Mesendoderm (in vitro differentiated cells): ENCODE data around the gene SCN4A. TPM values are rescaled to one million over a fixed set of nuclear protein-coding genes. Genes with fewer than 3 reads are reported as not detected.
A peak's percentile ranks its signal among the peaks of the same experiment; 100 is the strongest.
"Not testable (repeated sequence)": the region's sequence is repeated elsewhere in the genome, so short reads cannot be mapped to it uniquely, and the experiment has no call there.

Experiments used
- DNase-seq: peaks from one replicate; pipeline ENCODE4 v3.0.0; 2013
- H2AK5ac ChIP-seq: 2 replicates; pipeline ENCODE4 v1.6.1; 2013; ENCODE audit warnings: low read length, inconsistent platforms
- H2BK120ac ChIP-seq: 2 replicates; pipeline ENCODE4 v1.6.1; 2013; ENCODE audit warnings: low read depth, mild to moderate bottlenecking, low read length, moderate library complexity, mixed read lengths
- H2BK15ac ChIP-seq: replicated peaks from 2 replicates; pipeline ENCODE4 v1.6.1; 2013; ENCODE audit warnings: low read depth, mild to moderate bottlenecking, moderate library complexity
- H2BK5ac ChIP-seq: 2 replicates; pipeline ENCODE4 v1.6.1; 2013; ENCODE audit warnings: low read length, inconsistent platforms
- H3K18ac ChIP-seq: 2 replicates; pipeline ENCODE4 v1.6.1; 2013; ENCODE audit warnings: mild to moderate bottlenecking, low read length, mixed read lengths
- H3K23ac ChIP-seq: one replicate; pipeline ENCODE4 v1.6.1; 2013; ENCODE audit warnings: low read length
- H3K27ac ChIP-seq: 2 replicates; pipeline ENCODE4 v1.5.1; 2013; ENCODE audit warnings: low read depth, mild to moderate bottlenecking, inconsistent platforms, low read length, moderate library complexity
- H3K27me3 ChIP-seq: 2 replicates; pipeline ENCODE4 v1.6.1; 2013; ENCODE audit warnings: low read length, control low read depth, mild to moderate bottlenecking, inconsistent platforms; ENCODE audit not compliant: insufficient read depth, poor library complexity
- H3K36me3 ChIP-seq: 2 replicates; pipeline ENCODE4 v1.6.1; 2013; ENCODE audit warnings: low read length, inconsistent platforms; ENCODE audit not compliant: control insufficient read depth, insufficient read depth
- H3K4ac ChIP-seq: one replicate; pipeline ENCODE4 v1.6.1; 2013; ENCODE audit warnings: low read depth, mild to moderate bottlenecking, low read length, moderate library complexity
- H3K4me1 ChIP-seq: 2 replicates; pipeline ENCODE4 v1.6.1; 2013; ENCODE audit warnings: low read depth, low read length, inconsistent platforms; ENCODE audit not compliant: control insufficient read depth
- H3K4me2 ChIP-seq: 2 replicates; pipeline ENCODE4 v1.6.1; 2013; ENCODE audit warnings: low read length
- H3K4me3 ChIP-seq: 2 replicates; pipeline ENCODE4 v1.5.1; 2013; ENCODE audit warnings: mild to moderate bottlenecking, low read length
- H3K56ac ChIP-seq: one replicate; pipeline ENCODE4 v1.6.1; 2013; ENCODE audit warnings: low read length
- H3K79me1 ChIP-seq: 2 replicates; pipeline ENCODE4 v1.6.1; 2013; ENCODE audit warnings: low read length, inconsistent platforms
- H3K79me2 ChIP-seq: 2 replicates; pipeline ENCODE4 v1.6.1; 2013; ENCODE audit warnings: mild to moderate bottlenecking, low read length; ENCODE audit not compliant: control insufficient read depth, insufficient read depth
- H3K9ac ChIP-seq: 2 replicates; pipeline ENCODE4 v1.6.1; 2013; ENCODE audit warnings: low read length, inconsistent platforms
- H4K5ac ChIP-seq: one replicate; pipeline ENCODE4 v1.6.1; 2013; ENCODE audit warnings: low read length
- H4K8ac ChIP-seq: one replicate; pipeline ENCODE4 v1.6.1; 2013; ENCODE audit warnings: low read depth, mild to moderate bottlenecking, control low read depth, low read length, moderate library complexity
- WGBS: extraction: QIAGEN DNeasy Blood & Tissue Kit; methylation state at CpG from one replicate; pipeline ENCODE4 v1.1.7; 2013; ENCODE audit warnings: low lambda C conversion rate, missing lambda C conversion rate; ENCODE audit not compliant: insufficient coverage; ENCODE audit errors: extremely low coverage; 5-methylcytosine and 5-hydroxymethylcytosine counted together
- polyA plus RNA-seq, 2 experiments: library from polyadenylated mRNA; stranded (reverse); fragments of 200-250 nt; gene quantifications; one replicate each; pipeline ENCODE4 v1.2.3, GENCODE V29; 2013

SCN4A gene
- 1.4 TPM for polyA plus RNA-seq (2013, experiment 1 of 2)
- polyA plus RNA-seq (2013, experiment 2 of 2), result 1.6 TPM

DNA sequence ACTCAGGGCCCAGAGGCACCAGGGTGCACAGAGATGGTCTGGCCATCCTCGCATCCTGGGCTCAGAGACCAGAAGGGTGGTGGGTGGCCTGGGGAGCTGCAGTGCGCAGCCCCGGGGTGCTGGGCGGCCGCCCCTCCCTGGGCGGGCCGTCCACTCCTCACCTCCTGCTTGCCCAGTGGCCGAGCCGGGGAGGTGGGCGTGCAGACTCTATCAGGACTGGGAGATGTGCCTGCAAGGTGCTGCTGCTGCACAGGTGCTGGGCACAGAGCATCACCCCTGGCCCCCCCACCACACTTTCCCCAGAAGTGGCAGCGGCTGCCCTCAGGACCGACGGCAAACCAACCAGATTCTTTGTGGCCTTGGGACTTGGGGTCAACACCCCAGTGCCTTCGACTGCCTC lies at the start of gene SCN4A:
SCN4A (minus strand) TSS at position 123 of the 400 bp plus-strand sequence; CDS start at position 46, 77 bp downstream.
- no peaks in the 10 kb centered on the region for H3K79me2 ChIP-seq
- no peak within 1 kb of the TSS for H3K9ac ChIP-seq
- H3K36me3 ChIP-seq, result no peaks in the 10 kb centered on the region
- H3K4me1 ChIP-seq, result no peaks in the 10 kb centered on the region
- no peak within 1 kb of the TSS for H3K27ac ChIP-seq
- H3K18ac ChIP-seq, result no peak within 1 kb of the TSS
- no peak within 1 kb of the TSS for H4K8ac ChIP-seq
- no peak within 1 kb of the TSS for H3K23ac ChIP-seq
- no peaks in the 10 kb centered on the region for H3K79me1 ChIP-seq
- DNase-seq, result no peak
- H2AK5ac ChIP-seq, result no peak within 1 kb of the TSS
- no peak within 1 kb of the TSS for H2BK15ac ChIP-seq
- no peak within 1 kb of the TSS for H2BK120ac ChIP-seq
- no CpG with 5 or more reads among the region's 14 CpGs for WGBS
- H3K4me2 ChIP-seq, result no peak within 1 kb of the TSS
- no peak within 1 kb of the TSS for H2BK5ac ChIP-seq
- no peak within 1 kb of the TSS for H3K56ac ChIP-seq
- no peak within 1 kb of the TSS for H3K4me3 ChIP-seq
- no peaks in the 10 kb centered on the region for H3K27me3 ChIP-seq
- H3K4ac ChIP-seq, result no peak within 1 kb of the TSS
- no peak within 1 kb of the TSS for H4K5ac ChIP-seq

DNA sequence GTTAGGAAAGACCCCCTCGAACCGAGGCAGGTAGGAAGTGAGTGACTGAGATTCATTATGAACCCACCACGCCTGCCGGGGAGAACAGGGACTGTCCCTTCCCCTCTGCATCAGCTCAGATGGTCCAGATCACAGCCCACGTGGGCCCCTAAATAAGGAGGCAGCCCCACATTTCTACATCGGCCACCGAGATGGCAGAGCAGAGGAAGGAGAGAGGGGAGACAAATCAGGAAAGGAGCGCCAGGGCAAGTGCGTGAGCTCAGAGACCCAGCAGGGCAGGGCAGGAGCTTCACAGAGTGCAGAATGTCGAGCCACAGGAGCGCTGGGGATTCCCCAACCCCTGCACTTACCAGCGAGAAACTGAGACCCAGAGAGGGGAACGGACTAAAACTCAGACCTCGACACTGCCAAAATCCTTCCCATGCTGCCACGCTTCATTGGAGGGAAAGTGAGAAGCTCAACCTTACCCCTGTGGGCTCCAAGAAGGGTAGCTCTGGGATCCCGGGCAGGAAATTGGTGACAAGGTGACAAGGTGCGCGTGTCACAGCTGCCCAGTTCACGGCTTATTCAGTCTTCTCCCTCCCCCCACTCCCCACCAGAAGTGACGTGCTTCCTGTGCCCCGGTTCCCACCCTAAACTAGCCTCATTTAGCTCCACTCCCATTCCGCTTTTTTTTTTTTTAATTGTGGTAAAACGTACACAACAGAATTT lies 47.5 kb upstream of the SCN4A start, which contains the start of gene ICAM2:
ICAM2 (minus strand) TSS at position 578 of the 711 bp plus-strand sequence. CDS start 13,942 bp downstream, outside the sequence.
- H3K4me3 ChIP-seq, result no peak within 1 kb of the TSS
- no peak for DNase-seq
- H3K4ac ChIP-seq, result no peak within 1 kb of the TSS

DNA sequence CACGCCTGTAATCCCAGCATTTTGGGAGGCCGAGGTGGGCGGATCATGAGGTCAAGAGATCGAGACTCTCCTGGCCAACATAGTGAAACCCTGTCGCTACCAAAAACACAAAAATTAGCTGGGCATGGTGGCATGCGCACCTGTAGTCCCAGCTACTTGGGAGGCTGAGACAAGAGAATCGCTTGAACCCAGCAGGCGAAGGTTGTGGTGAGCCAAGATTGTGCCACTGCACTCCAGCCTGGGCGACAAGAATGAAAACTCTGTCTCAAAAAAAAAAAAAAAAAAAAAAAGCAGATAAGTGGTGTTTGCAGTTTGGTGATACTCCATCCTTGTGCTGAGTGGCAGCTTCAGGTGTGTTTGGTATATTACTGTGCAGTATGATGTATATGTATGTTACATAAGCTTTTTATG lies 46.8 kb upstream of the SCN4A start:
- not testable (repeated sequence) for H3K79me2 ChIP-seq, H3K79me1 ChIP-seq, H3K4me3 ChIP-seq, H4K5ac ChIP-seq, H3K36me3 ChIP-seq, H3K27ac ChIP-seq, DNase-seq, H2BK15ac ChIP-seq, H3K23ac ChIP-seq, H2AK5ac ChIP-seq, H3K4me2 ChIP-seq, H3K56ac ChIP-seq, H3K9ac ChIP-seq, H2BK120ac ChIP-seq, H3K4me1 ChIP-seq, H3K18ac ChIP-seq, H4K8ac ChIP-seq, H3K27me3 ChIP-seq, H3K4ac ChIP-seq, H2BK5ac ChIP-seq
- WGBS, result no CpG with 5 or more reads among the region's 9 CpGs

More for the DNA sequence above, 47.5 kb upstream of the SCN4A start, which contains the start of gene ICAM2:
- no peak within 1 kb of the TSS for H2BK5ac ChIP-seq
- no peak within 1 kb of the TSS for H4K5ac ChIP-seq
- no peak within 1 kb of the TSS for H2BK120ac ChIP-seq
- no peaks in the 10 kb centered on the region for H3K36me3 ChIP-seq
- no peak within 1 kb of the TSS for H3K27ac ChIP-seq
- H3K79me1 ChIP-seq, result no peaks in the 10 kb centered on the region
- no peak within 1 kb of the TSS for H3K23ac ChIP-seq
- H2BK15ac ChIP-seq, result no peak within 1 kb of the TSS
- no peaks in the 10 kb centered on the region for H3K4me1 ChIP-seq
- no peaks in the 10 kb centered on the region for H3K27me3 ChIP-seq
- H3K56ac ChIP-seq, result peak within 1 kb of the TSS; percentile 50
- H3K4me2 ChIP-seq, result peak within 1 kb of the TSS; percentile 67
- H3K18ac ChIP-seq, result no peak within 1 kb of the TSS
- no peaks in the 10 kb centered on the region for H3K79me2 ChIP-seq
- H2AK5ac ChIP-seq, result no peak within 1 kb of the TSS
- H3K9ac ChIP-seq, result peak within 1 kb of the TSS; percentile 45
- no peak within 1 kb of the TSS for H4K8ac ChIP-seq
- WGBS, result no CpG with 5 or more reads among the region's 23 CpGs

DNA sequence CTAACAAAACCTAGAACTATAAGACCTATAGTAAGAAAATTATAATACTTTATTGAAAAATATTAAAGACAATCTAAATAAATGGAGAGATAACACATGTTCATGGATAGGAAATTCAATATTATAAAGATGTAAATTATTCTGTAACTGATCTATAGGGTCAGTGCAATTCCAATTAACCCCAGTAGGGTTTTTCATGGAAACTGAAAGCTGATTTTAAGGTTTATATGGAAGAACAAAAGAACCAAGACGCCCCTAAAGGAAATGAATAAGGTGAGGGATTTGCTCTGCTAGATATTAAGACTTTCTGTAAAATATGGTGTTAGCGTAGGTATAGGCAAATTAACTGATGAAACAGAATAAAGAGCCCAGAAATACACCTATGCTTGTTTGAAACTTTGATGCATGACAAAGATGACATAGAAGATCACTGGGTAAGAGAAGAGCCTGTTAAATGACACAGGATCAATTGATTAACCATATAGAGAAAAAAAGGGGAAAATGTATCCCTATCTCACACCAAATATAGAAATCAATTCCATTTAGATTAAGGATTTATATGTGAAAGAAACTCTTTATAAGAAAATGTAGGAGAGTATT lies 44.8 kb upstream of the SCN4A start:
- Histone ChIP-seq H3K79me2 (no peaks in the 10 kb centered on the region), H3K27me3 (no peaks in the 10 kb centered on the region), H4K5ac (no peak overlapping the region), H3K18ac (no peak overlapping the region), H3K56ac (no peak overlapping the region), H3K4ac (no peak overlapping the region), H2AK5ac (no peak overlapping the region), H4K8ac (no peak overlapping the region), H3K36me3 (no peaks in the 10 kb centered on the region), H3K9ac (no peak overlapping the region), H3K23ac (no peak overlapping the region), H2BK120ac (no peak overlapping the region), H2BK15ac (no peak overlapping the region), H3K4me2 (no peak overlapping the region), H3K79me1 (no peaks in the 10 kb centered on the region), H3K4me1 (no peaks in the 10 kb centered on the region), H2BK5ac (no peak overlapping the region), H3K4me3 (no peak overlapping the region), H3K27ac (no peak overlapping the region)
- WGBS, result no CpG with 5 or more reads among the region's 2 CpGs
- no peak for DNase-seq

DNA sequence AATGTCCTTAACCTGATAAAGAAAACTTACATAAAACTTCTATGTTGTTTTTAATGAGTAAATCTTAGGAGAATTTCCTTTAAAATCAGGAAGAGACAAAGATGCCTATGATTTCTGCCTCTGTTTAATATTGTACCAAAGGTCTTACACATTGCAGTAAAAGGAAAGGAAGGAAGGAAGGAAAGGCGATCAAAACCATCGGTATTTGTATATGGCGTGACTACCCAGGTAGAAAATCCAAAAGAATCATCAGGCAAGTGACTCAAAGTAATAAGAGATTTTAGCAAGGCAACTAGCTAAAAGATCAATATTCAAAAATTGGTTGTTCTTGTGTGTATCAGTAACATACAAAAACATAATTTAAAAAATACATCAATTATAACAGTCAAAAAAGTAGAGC lies 44.3 kb upstream of the SCN4A start:
- no peak overlapping the region for H3K4me3 ChIP-seq

More for the DNA sequence above, 44.3 kb upstream of the SCN4A start:
- H3K27me3 ChIP-seq, result no peaks in the 10 kb centered on the region
- no peaks in the 10 kb centered on the region for H3K4me1 ChIP-seq
- no peak overlapping the region for H3K4me2 ChIP-seq
- no peak overlapping the region for H3K18ac ChIP-seq
- H2BK15ac ChIP-seq, result no peak overlapping the region
- no peaks in the 10 kb centered on the region for H3K79me1 ChIP-seq
- no peak overlapping the region for H2BK5ac ChIP-seq
- H3K4ac ChIP-seq, result no peak overlapping the region
- H3K9ac ChIP-seq, result no peak overlapping the region
- H3K23ac ChIP-seq, result no peak overlapping the region
- H4K8ac ChIP-seq, result no peak overlapping the region
- no peak overlapping the region for H2BK120ac ChIP-seq
- DNase-seq, result no peak
- no peak overlapping the region for H3K27ac ChIP-seq
- WGBS, result no CpG with 5 or more reads among the region's 3 CpGs
- no peak overlapping the region for H3K56ac ChIP-seq
- no peaks in the 10 kb centered on the region for H3K79me2 ChIP-seq
- no peak overlapping the region for H2AK5ac ChIP-seq
- H3K36me3 ChIP-seq, result no peaks in the 10 kb centered on the region
- H4K5ac ChIP-seq, result no peak overlapping the region
